Duodenal mucosa (tissue), 2 donors: Measurements from ENCODE around the gene THTPA.
"Not testable (repeated sequence)": the region's sequence is repeated elsewhere in the genome, so short reads cannot be mapped to it uniquely, and the experiment has no call there.

Experiments
- H3K27ac ChIP-seq: one replicate; pipeline ENCODE4 v1.7.0; 2013; ENCODE audit warnings: low read depth, low read length
- H3K27me3 ChIP-seq, 2 donors: one replicate each; pipeline ENCODE4 v1.7.0; 2013; ENCODE audit warnings: low read length in 2 of 2, control low read depth in 1 of 2; ENCODE audit not compliant: insufficient read depth in 2 of 2, control insufficient read depth in 1 of 2
- H3K36me3 ChIP-seq, 2 donors: one replicate each; pipeline ENCODE4 v1.7.0; 2013; ENCODE audit warnings: low read length in 2 of 2, control low read depth in 1 of 2; ENCODE audit not compliant: insufficient read depth in 2 of 2, control insufficient read depth in 1 of 2
- H3K4me1 ChIP-seq, 2 donors: one replicate each; pipeline ENCODE4 v1.7.0; 2013; ENCODE audit warnings: low read length in 2 of 2, control low read depth in 1 of 2; ENCODE audit not compliant: insufficient read depth in 2 of 2, control insufficient read depth in 1 of 2
- H3K4me3 ChIP-seq, 2 donors: one replicate each; pipeline ENCODE4 v1.7.0; 2013; ENCODE audit warnings: low read length in 2 of 2, low read depth in 1 of 2
- H3K9ac ChIP-seq, 2 donors: one replicate each; pipeline ENCODE4 v1.7.0; 2013; ENCODE audit warnings: low read length in 2 of 2, low read depth in 1 of 2
- H3K9me3 ChIP-seq, 2 donors: one replicate each; pipeline ENCODE4 v1.7.0; 2013; ENCODE audit warnings: low read length in 2 of 2, control low read depth in 1 of 2; ENCODE audit not compliant: control insufficient read depth in 1 of 2

THTPA gene

GRCh38 chr14:23533652-23534435 lies 22.2 kb upstream of the THTPA start:
- H3K9ac ChIP-seq: no peak overlapping the region
- no peaks in the 10 kb centered on the region for H3K36me3 ChIP-seq
- H3K4me1 ChIP-seq: peaks cover 6 to 7% of the 10 kb centered on the region in 2 donors
- no peak overlapping the region for H3K27ac ChIP-seq
- no peak overlapping the region for H3K4me3 ChIP-seq
- H3K27me3 ChIP-seq: no peaks in the 10 kb centered on the region
- no peaks in the 10 kb centered on the region for H3K9me3 ChIP-seq

DNA sequence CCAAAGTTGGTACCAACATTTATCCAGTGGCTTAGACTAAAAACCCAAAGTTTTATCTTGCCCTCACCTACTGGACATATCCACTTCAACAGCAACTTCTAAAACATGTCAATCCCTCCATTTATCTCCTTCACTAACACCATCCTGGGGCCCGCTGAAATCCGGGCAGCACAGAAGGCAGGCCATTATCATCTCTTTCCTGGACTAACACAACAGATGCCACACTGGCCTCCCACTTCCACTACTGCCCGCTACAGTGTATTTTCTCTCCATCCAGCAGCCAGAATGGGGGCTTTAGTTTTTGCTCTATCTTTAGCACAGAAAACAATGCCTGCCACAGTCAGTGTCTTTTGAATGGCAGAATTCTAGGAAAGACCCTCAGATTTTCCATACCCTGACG lies 20.1 kb upstream of the THTPA start:
- Histone ChIP-seq H3K9ac (no peak overlapping the region), H3K4me1 (peaks cover 2 to 3% of the 10 kb centered on the region in 2 donors), H3K27me3 (no peaks in the 10 kb centered on the region), H3K9me3 (no peaks in the 10 kb centered on the region), H3K27ac (no peak overlapping the region), H3K4me3 (no peak overlapping the region), H3K36me3 (no peaks in the 10 kb centered on the region)

DNA sequence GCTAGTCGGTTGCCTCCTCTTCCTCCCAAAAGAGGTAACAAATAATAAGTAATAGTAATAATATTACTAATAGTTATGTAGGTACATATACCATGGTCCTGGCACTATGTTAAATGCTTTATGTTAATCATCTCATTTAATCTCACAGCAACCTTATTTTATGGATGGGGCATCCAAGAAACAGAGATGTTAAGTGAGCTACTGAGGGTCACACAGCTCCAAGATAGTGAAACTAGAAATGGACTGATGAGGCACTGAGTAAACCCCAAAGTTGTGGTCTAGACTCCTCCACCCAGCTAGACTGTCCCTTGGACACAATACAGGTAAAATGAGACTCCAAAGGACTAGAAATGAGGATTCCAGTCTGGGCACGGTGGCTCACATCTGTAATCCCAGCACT lies 19.6 kb upstream of the THTPA start:
- no peaks in the 10 kb centered on the region for H3K9me3 ChIP-seq
- H3K36me3 ChIP-seq: no peaks in the 10 kb centered on the region
- H3K27ac ChIP-seq: no peak overlapping the region
- no peaks in the 10 kb centered on the region for H3K4me1 ChIP-seq
- H3K27me3 ChIP-seq: no peaks in the 10 kb centered on the region
- no peak overlapping the region for H3K4me3 ChIP-seq
- H3K9ac ChIP-seq: no peak overlapping the region

DNA sequence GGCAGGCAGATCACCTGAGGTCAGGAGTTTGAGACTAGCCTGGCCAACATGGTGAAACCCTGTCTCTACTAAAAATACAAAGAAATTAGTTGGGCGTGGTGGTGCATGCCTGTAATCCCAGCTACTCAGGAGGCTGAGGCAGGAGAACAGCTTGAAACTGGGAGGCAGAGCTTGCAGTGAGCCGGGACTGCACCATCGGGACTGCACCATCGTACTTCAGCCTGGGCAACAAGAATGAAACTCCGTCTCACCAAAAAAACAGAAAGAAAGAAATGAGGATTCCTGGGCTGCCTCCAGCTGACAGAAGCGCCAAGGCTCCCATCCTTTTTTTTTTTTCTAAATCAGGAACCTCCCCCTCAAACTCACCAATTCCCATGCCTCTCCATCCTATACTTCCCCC lies 19.2 kb upstream of the THTPA start:
- not testable (repeated sequence) for H3K9me3 ChIP-seq, H3K4me3 ChIP-seq, H3K27ac ChIP-seq, H3K9ac ChIP-seq, H3K4me1 ChIP-seq, H3K36me3 ChIP-seq, H3K27me3 ChIP-seq

DNA sequence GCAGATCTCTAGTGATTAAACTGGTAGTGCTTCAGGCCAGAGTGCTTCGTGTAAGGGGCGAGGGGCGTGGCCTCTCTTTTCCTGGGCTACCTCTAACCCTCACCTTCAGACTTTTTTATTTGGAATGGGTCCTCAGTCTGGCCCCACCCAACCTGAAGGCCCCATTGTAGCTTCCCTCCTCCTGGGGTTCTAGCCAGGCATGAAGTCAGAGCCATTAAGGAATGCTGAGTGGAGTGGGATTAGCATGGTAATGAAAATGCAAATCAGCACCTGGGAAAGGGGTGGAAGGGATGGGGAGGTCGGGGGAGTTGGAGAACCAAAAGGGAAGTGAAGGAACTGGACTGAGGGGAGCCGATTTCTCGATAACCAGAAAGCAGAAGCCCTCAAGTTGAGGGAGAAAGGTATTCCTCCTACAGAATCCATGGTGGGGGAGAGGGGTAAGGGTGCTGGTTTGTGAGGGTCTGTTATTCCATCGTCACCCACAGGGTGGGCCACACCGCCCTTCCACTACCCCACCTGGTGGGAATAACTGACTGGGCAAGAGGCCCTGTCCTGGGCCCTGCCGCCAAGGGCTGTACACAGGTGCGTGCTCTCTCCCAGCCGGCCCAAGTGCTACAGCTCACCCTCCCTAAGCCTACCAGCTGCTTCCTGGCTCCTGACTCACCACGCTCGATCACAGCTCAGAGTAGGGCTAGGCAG lies 18.6 kb upstream of the THTPA start:
- H3K9me3 ChIP-seq: no peaks in the 10 kb centered on the region
- H3K4me1 ChIP-seq: no peaks in the 10 kb centered on the region
- no peak overlapping the region for H3K9ac ChIP-seq
- no peak overlapping the region for H3K27ac ChIP-seq
- H3K27me3 ChIP-seq: no peaks in the 10 kb centered on the region
- no peaks in the 10 kb centered on the region for H3K36me3 ChIP-seq
- H3K4me3 ChIP-seq: no peak overlapping the region

DNA sequence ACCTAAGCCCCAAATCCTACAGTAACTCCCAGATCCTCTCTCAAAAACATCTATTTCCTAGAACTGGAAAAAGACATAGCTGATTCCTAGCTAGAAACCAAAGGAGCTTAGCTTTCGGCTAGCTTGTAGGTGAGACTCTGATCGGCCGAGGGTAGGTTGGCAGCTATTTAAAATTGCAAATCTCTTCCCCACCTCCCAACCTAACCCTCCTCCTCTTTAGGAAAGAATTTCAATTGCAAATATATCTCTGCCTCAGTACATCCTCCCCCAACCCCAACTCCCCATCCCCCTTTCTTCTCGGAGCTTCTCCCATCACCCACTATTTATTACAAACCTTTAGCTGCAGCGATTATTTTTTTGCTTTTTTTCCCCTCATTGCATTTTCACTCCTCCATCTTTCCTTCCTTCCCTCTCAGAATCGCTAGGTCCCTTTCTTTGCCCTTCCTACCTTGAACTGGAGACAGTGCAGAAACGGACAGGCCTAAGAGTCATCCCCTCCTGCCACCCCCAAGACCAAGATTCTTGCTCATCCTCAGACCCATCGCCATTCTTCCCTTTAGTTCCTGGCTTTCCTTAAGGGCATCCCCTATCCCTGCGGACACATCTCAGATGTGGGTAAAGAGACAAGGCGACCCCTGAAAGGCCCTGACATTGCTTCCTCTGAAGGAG lies 17.9 kb upstream of the THTPA start:
- Histone ChIP-seq H3K4me1 (no peaks in the 10 kb centered on the region), H3K4me3 (no peak overlapping the region), H3K27ac (no peak overlapping the region), H3K27me3 (no peaks in the 10 kb centered on the region), H3K9me3 (no peaks in the 10 kb centered on the region), H3K36me3 (no peaks in the 10 kb centered on the region), H3K9ac (no peak overlapping the region)

DNA sequence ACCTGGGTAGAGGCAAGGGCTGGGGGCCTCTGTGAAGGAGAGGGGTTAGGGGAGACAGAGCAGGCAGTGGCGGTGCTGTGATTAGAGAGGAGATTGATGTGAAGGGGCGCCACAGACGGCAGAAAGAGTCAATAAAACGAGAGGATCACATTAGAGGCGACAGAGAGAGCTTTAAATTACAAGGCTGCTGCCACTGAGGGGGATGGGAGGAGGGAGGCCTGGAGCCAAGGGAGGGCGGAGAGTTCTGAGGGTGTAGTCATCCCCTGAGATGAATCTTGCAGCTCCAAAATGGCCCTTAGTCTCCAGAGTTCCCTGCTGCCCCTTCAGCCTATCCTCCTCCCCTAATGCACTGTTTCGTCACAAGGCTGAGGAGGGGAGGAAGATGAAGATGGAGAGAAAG lies 17.3 kb upstream of the THTPA start:
- no peaks in the 10 kb centered on the region for H3K4me1 ChIP-seq
- no peak overlapping the region for H3K4me3 ChIP-seq
- no peak overlapping the region for H3K27ac ChIP-seq

DNA sequence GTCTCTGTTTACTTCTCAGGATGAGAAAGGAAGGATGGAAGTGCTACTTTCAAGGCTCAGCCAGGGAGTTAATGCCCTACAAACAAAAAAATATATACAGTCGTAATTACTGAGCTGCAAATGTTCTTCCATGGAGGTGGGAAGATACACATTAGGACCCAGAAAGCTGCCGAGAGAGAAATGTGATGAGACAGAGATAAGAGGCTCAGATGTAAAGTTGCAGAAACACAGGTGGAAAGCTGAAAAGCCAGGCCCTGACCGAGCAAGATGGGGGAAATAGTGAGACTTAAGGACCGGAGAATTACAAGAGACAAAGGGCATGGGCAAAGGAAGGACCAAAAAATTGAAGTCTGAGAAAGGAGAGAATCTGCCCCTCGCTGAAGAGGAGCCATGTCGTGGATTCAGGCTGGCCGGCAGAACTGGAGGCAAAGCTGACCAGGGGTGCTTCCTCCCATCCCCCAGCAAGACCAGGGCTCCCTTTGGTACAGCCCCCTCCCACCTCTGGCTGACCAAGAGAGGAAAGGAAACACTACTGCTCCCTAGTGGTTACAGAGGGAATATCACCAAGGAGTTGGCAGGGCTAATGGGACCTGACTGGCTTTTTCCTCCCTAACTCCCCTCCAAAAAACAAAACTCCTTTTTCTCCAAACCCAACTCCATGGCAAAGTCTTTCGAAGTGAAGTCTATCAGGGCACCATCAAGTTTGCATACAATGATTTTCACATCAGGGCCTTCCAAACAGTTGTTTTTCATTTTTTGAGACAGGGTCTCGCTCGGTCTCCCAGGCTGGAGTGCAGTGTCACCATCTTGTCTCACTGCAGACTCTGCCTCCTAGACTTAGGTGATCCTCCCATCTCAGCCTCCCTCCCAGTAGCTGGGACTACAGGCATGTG lies 16.6 kb upstream of the THTPA start:
- Histone ChIP-seq H3K27ac (no peak overlapping the region), H3K4me1 (peaks cover 0 to 4% of the 10 kb centered on the region in 2 donors), H3K36me3 (no peaks in the 10 kb centered on the region), H3K9ac (no peak overlapping the region), H3K4me3 (no peak overlapping the region), H3K9me3 (no peaks in the 10 kb centered on the region), H3K27me3 (no peaks in the 10 kb centered on the region)

More for the DNA sequence above, 17.3 kb upstream of the THTPA start:
- H3K9me3 ChIP-seq: no peaks in the 10 kb centered on the region
- no peaks in the 10 kb centered on the region for H3K36me3 ChIP-seq
- no peak overlapping the region for H3K9ac ChIP-seq
- H3K27me3 ChIP-seq: no peaks in the 10 kb centered on the region

DNA sequence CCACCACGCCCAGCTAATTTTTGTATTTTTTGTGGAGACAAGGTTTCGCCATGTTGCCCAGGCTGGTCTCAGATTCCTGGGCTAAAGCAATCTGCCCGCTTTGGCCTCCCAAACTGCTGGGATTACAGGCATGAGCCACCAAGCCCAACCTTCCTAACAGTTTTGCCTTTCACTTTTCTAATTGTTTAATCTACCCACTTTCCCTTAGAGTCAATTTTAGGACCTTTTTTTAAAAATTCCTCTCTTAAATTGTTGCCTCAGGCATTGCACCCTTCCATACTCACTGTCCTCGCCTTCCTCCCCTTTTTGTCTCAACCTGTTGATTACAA lies 16.0 kb upstream of the THTPA start:
- H3K4me3 ChIP-seq: no peak overlapping the region
- H3K9me3 ChIP-seq: no peaks in the 10 kb centered on the region
- peaks cover 5 to 10% of the 10 kb centered on the region in 2 donors for H3K4me1 ChIP-seq
- no peak overlapping the region for H3K27ac ChIP-seq
- H3K27me3 ChIP-seq: no peaks in the 10 kb centered on the region
- H3K9ac ChIP-seq: no peak overlapping the region
- H3K36me3 ChIP-seq: no peaks in the 10 kb centered on the region
